Progenitor cell of endocrine pancreas (in vitro differentiated cells): ENCODE measurements around the gene SFI1. TPM values are rescaled to one million over a fixed set of nuclear protein-coding genes. Genes with fewer than 3 reads are reported as not detected.

Experiments used
- DNase-seq: peaks from one replicate; pipeline ENCODE4 v3.0.0; 2021; ENCODE audit warnings: low spot score; ENCODE audit not compliant: unreplicated experiment
- H3K27ac Mint-ChIP-seq: 2 replicates; pipeline ENCODE4 v1.8.0; 2021; ENCODE audit warnings: mild to moderate bottlenecking, moderate library complexity, mixed read lengths
- H3K27me3 Mint-ChIP-seq: 2 replicates; pipeline ENCODE4 v1.8.0; 2021; ENCODE audit warnings: mixed read lengths
- H3K36me3 Mint-ChIP-seq: 2 replicates; pipeline ENCODE4 v1.8.0; 2022; ENCODE audit warnings: mixed read lengths; ENCODE audit not compliant: insufficient read depth
- H3K4me1 Mint-ChIP-seq: 2 replicates; pipeline ENCODE4 v1.8.0; 2021; ENCODE audit warnings: low read depth, mixed read lengths
- H3K4me3 Mint-ChIP-seq: 2 replicates; pipeline ENCODE4 v1.8.0; 2021; ENCODE audit warnings: low read depth, mild to moderate bottlenecking, moderate library complexity, mixed read lengths
- H3K9me3 Mint-ChIP-seq: 2 replicates; pipeline ENCODE4 v1.8.0; 2021; ENCODE audit warnings: low read depth, mixed read lengths
- CTCF ChIP-seq: fragments of 200-600 bp; sonication (generic); IDR thresholded peaks from one replicate; pipeline ENCODE4 v1.5.0; 2021; ENCODE audit warnings: antibody characterized with exemption, mild to moderate bottlenecking; ENCODE audit not compliant: unreplicated experiment
- total RNA-seq: library from RNA; stranded (reverse); gene quantifications from 2 replicates; pipeline ENCODE4 v1.2.1, GENCODE V29; 2021

SFI1 gene
- total RNA-seq, 1 donor from 2014 or later: 66.3 TPM

DNA sequence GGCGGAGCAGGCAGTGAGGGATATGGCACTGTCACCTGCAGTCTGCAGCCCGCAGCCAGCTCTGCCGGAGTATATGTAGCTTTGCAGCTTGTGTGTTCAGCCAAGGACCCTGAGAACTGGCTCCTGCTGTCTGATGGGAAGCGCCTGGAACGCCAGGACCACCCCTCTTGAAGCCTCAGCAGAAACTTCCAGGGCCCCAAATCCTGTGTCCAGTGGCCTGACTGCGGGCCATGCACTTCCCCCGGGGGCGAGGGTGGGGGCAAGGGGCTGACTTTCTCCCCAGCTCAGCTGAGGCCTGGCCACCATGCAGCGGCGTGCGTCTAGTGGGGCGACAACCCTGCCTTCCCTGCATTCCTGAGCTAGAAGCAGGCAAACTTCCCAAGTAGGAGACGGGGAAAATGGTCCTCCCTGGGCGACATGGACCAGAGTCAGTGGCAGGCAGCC lies 133.4 kb downstream of the SFI1 start:
- H3K27me3 Mint-ChIP-seq: no peaks in the 10 kb centered on the region
- peak overlapping the region; percentile 87 for H3K4me3 Mint-ChIP-seq
- H3K36me3 Mint-ChIP-seq: peaks cover 1% of the 10 kb centered on the region
- H3K4me1 Mint-ChIP-seq: peaks cover 28% of the 10 kb centered on the region
- H3K9me3 Mint-ChIP-seq: no peaks in the 10 kb centered on the region
- TF ChIP-seq CTCF: no peak
- no peak for DNase-seq
- no peak overlapping the region for H3K27ac Mint-ChIP-seq

GRCh38 chr22:31630331-31631329 lies 134.3 kb downstream of the SFI1 start:
- DNase-seq: peak; percentile 83
- Mint-ChIP-seq H3K4me1 (peaks cover 24% of the 10 kb centered on the region), H3K4me3 (peak overlapping the region; percentile 87), H3K9me3 (no peaks in the 10 kb centered on the region), H3K27me3 (no peaks in the 10 kb centered on the region), H3K36me3 (peaks cover 1% of the 10 kb centered on the region), H3K27ac (peak overlapping the region; percentile 90)
- peak; percentile 5 for TF ChIP-seq CTCF

DNA sequence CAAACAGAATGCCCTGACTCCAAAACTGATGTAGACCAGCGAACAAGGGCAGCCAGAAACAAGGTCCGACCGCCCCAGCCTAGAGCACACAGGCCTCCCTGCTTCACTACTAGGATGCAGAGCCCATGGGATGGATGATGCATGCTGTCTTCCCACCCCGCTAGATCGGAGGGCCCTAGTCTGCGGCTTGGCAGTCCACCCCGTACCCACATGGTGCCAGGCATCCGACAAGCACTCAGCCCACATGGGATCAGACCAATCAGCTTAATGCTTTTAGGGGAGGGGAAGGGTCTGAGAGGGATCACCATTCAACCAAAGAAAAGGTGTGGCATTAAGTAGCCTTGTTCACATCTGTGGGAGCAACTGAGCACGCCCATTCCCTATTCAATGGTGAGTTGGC lies 135.1 kb downstream of the SFI1 start:
- Mint-ChIP-seq H3K27me3 (no peaks in the 10 kb centered on the region), H3K4me1 (peaks cover 16% of the 10 kb centered on the region), H3K9me3 (no peaks in the 10 kb centered on the region), H3K27ac (peak overlapping the region; percentile 75), H3K36me3 (peaks cover 1% of the 10 kb centered on the region), H3K4me3 (peak overlapping the region; percentile 87)
- TF ChIP-seq CTCF: no peak
- DNase-seq: no peak

- no peaks in the 10 kb centered on the region for H3K9me3 Mint-ChIP-seq
- H3K4me1 Mint-ChIP-seq: peaks cover 8% of the 10 kb centered on the region
- H3K27ac Mint-ChIP-seq: no peak overlapping the region
- H3K36me3 Mint-ChIP-seq: peaks cover 3% of the 10 kb centered on the region
- no peak for TF ChIP-seq CTCF
- no peaks in the 10 kb centered on the region for H3K27me3 Mint-ChIP-seq
- no peak for DNase-seq
- no peak overlapping the region for H3K4me3 Mint-ChIP-seq
Measured at GRCh38 chr22:31635638-31636306, 139.4 kb downstream of the SFI1 start.

GRCh38 chr22:31637447-31637890 lies 141.1 kb downstream of the SFI1 start:
- Mint-ChIP-seq H3K27ac (peak overlapping the region; percentile 92), H3K27me3 (no peaks in the 10 kb centered on the region), H3K4me3 (no peak overlapping the region), H3K9me3 (no peaks in the 10 kb centered on the region), H3K36me3 (peaks cover 7% of the 10 kb centered on the region), H3K4me1 (peaks cover 3% of the 10 kb centered on the region)
- TF ChIP-seq CTCF: no peak
- DNase-seq: no peak
